GM12875 (cell line): ENCODE results near the gene AGBL3.

Experiments used
- H3K4me3 ChIP-seq: one replicate; pipeline ENCODE4 v1.5.1; 2011; ENCODE audit warnings: low read depth, low read length, control low read depth
- CTCF ChIP-seq: IDR thresholded peaks from 2 replicates; pipeline ENCODE4 v1.5.1; 2011; ENCODE audit warnings: low read depth, mild to moderate bottlenecking, control low read depth, inconsistent platforms, low read length, moderate library complexity, borderline replicate concordance; ENCODE audit not compliant: insufficient read depth

AGBL3 gene

DNA sequence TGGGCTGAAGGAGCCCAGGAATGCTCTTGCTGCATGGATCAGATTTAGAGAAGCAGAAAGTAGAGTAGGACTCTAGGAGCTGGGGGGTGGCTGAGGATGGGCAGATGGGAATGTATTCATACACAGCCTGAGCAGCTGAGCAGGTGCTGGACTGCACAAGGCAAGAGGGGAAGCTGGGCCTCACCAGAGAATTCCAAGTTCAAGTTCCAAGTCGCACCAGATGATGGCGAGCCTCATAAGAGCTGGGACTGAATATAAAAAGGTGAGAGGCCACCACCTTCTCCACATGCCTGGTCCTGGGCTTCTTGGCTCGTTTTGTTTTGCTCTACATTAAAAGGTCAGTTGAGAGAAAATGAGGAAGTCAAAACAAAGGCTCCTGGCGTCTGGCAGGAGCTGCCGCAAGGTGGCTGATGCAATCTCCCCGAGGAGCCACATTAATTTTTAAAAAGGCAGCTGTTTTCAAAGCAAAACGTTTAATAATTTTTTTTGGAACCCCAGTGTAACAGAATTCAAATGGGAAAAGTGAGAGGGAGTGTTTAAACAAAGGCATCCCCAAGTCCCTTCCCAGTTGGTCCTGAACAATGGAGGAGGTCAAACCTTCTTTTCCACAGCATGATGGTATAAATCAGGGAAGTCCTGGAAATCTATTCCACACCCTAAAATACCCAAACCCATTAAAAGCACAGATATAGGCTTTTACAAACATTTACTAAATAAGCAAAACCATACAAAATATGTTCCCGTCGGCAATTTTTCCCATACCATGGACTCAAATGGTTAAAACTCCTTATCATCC lies 174.7 kb downstream of the AGBL3 start:
- TF ChIP-seq CTCF = peak; percentile 20; the same call in 1 of the 2 replicates
- no peak overlapping the region for H3K4me3 ChIP-seq

GRCh38 chr7:135161669-135162068 lies 175.4 kb downstream of the AGBL3 start:
- no peak for TF ChIP-seq CTCF
- H3K4me3 ChIP-seq = no peak overlapping the region

DNA sequence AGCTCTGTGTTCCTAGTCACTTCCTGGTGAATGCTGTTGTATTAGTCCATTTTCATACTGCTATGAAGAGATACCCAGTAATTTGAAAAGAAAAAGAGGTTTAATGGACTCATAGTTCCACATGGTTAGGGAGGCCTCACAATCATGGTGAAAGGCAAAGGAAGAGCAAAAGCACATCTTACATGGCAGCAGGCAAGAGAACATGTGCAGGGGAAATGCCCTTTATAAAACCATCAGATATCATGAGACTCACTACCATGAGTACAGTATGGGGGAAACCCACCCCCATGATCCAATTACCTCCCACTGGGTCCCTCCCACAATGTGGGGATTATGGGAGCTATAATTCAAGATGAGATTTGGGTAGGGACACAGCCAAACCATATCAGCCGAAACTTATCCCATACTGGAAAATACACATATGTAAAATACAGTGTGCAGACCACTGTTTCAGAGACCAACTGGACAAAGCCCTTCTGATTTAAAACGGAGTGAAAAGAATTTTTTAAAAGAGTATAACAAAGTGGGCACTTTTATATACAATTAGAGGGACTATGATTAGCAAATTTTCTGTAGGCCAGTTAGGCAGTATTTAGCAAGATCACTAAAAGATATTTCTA lies 176.2 kb downstream of the AGBL3 start:
- no peak overlapping the region for H3K4me3 ChIP-seq
- no peak for TF ChIP-seq CTCF

DNA sequence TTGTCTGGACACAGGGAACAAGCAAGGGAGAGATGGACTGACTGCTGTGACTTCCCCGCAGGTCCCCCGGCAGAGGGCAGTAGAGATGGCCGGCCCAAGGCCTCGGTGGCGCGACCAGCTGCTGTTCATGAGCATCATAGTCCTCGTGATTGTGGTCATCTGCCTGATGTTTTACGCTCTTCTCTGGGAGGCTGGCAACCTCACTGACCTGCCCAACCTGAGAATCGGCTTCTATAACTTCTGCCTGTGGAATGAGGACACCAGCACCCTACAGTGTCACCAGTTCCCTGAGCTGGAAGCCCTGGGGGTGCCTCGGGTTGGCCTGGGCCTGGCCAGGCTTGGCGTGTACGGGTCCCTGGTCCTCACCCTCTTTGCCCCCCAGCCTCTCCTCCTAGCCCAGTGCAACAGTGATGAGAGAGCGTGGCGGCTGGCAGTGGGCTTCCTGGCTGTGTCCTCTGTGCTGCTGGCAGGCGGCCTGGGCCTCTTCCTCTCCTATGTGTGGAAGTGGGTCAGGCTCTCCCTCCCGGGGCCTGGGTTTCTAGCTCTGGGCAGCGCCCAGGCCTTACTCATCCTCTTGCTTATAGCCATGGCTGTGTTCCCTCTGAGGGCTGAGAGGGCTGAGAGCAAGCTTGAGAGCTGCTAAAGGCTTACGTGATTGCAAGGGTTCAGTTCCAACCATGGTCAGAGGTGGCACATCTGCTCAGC lies 178.2 kb downstream of the AGBL3 start:
- H3K4me3 ChIP-seq = no peak overlapping the region
- TF ChIP-seq CTCF = no peak

- H3K4me3 ChIP-seq = no peak overlapping the region
- TF ChIP-seq CTCF = no peak
Measured at GRCh38 chr7:135165862-135166261, 179.6 kb downstream of the AGBL3 start.

- TF ChIP-seq CTCF = no peak
- H3K4me3 ChIP-seq = no peak overlapping the region
Measured at GRCh38 chr7:135166338-135166990, 180.2 kb downstream of the AGBL3 start.
